GM19193 (cell line): ENCODE measurements around the gene SLC25A19.

ENCODE experiments used
- POLR2A ChIP-seq: IDR thresholded peaks from 4 replicates; pipeline ENCODE4 v1.6.1; 2011; ENCODE audit not compliant: insufficient read depth, insufficient read length; ENCODE audit errors: extremely low read depth

The SLC25A19 gene

GRCh38 chr17:75239214-75239613 lies 50.0 kb downstream of the SLC25A19 start:
- peak; percentile 30 for TF ChIP-seq POLR2A

GRCh38 chr17:75238684-75239191 lies 50.5 kb downstream of the SLC25A19 start:
- TF ChIP-seq POLR2A: no peak

- no peak for TF ChIP-seq POLR2A
Measured at GRCh38 chr17:75238020-75238580, 51.1 kb downstream of the SLC25A19 start.

- no peak for TF ChIP-seq POLR2A
Measured at GRCh38 chr17:75237100-75238014, 51.9 kb downstream of the SLC25A19 start.

- TF ChIP-seq POLR2A: no peak
Measured at GRCh38 chr17:75232786-75233185, 56.4 kb downstream of the SLC25A19 start.

GRCh38 chr17:75231741-75232464 lies 57.3 kb downstream of the SLC25A19 start:
- no peak for TF ChIP-seq POLR2A

- TF ChIP-seq POLR2A: no peak
Measured at GRCh38 chr17:75231071-75231470, 58.2 kb downstream of the SLC25A19 start.

GRCh38 chr17:75228847-75229246 lies 60.4 kb downstream of the SLC25A19 start:
- no peak for TF ChIP-seq POLR2A

- no peak for TF ChIP-seq POLR2A
Measured at GRCh38 chr17:75228305-75228704, 60.9 kb downstream of the SLC25A19 start.

GRCh38 chr17:75227729-75228128 lies 61.5 kb downstream of the SLC25A19 start:
- no peak for TF ChIP-seq POLR2A

- TF ChIP-seq POLR2A: no peak
Measured at GRCh38 chr17:75225016-75225415, 64.2 kb downstream of the SLC25A19 start.
